Subcutaneous abdominal adipose tissue (tissue), 5 donors: ENCODE data around the gene RIPOR2.
"Not testable (repeated sequence)": the region's sequence is repeated elsewhere in the genome, so short reads cannot be mapped to it uniquely, and the experiment has no call there.

Experiments
- H3K27ac ChIP-seq: one replicate; pipeline ENCODE4 v1.7.0; 2013; ENCODE audit warnings: low read depth, mild to moderate bottlenecking, inconsistent platforms, low read length, moderate library complexity
- H3K27me3 ChIP-seq, 5 donors: one replicate each; pipeline ENCODE4 v1.7.0; 2013; ENCODE audit warnings: low read length in 5 of 5, inconsistent platforms in 1 of 5; ENCODE audit not compliant: control insufficient read depth in 5 of 5, insufficient read depth in 4 of 5
- H3K36me3 ChIP-seq, 5 donors: one replicate each; pipeline ENCODE4 v1.7.0; 2013; ENCODE audit warnings: low read length in 5 of 5; ENCODE audit not compliant: control insufficient read depth in 5 of 5, insufficient read depth in 5 of 5
- H3K4me1 ChIP-seq, 5 donors: one replicate each; pipeline ENCODE4 v1.7.0; 2013; ENCODE audit warnings: low read length in 5 of 5, mild to moderate bottlenecking in 3 of 5, moderate library complexity in 1 of 5; ENCODE audit not compliant: control insufficient read depth in 5 of 5, insufficient read depth in 5 of 5
- H3K4me3 ChIP-seq, 5 donors: one replicate each; pipeline ENCODE4 v1.7.0; 2013; ENCODE audit warnings: low read length in 5 of 5, low read depth in 1 of 5
- H3K9ac ChIP-seq, 5 donors: one replicate each; pipeline ENCODE4 v1.7.0; 2013; ENCODE audit warnings: low read length in 5 of 5, mild to moderate bottlenecking in 4 of 5, moderate library complexity in 3 of 5
- H3K9me3 ChIP-seq, 5 donors: one replicate each; pipeline ENCODE4 v1.7.0; 2013; ENCODE audit warnings: low read length in 5 of 5; ENCODE audit not compliant: control insufficient read depth in 5 of 5
- donor health status: healthy.
- donor health status: healthy.
- donor health status: healthy.
- donor health status: healthy.
- donor health status: healthy.

RIPOR2 gene

GRCh38 chr6:24957199-24957598 is 21.4 kb upstream of the RIPOR2 start:
- H3K36me3 ChIP-seq, result no peaks in the 10 kb centered on the region
- H3K4me3 ChIP-seq, result no peak overlapping the region
- H3K27me3 ChIP-seq, result peaks cover 0 to 2% (median 0%) of the 10 kb centered on the region in 5 donors
- no peak overlapping the region for H3K27ac ChIP-seq
- H3K9me3 ChIP-seq, result peaks cover 0 to 4% (median 3%) of the 10 kb centered on the region in 5 donors
- H3K9ac ChIP-seq, result no peak overlapping the region
- H3K4me1 ChIP-seq, result peaks cover 0 to under 1% (median 0%) of the 10 kb centered on the region in 5 donors

GRCh38 chr6:24953726-24954125 is 18.0 kb upstream of the RIPOR2 start:
- Histone ChIP-seq H3K36me3 (no peaks in the 10 kb centered on the region), H3K4me1 (peaks cover 0 to 3% (median 0%) of the 10 kb centered on the region in 5 donors), H3K27ac (no peak overlapping the region), H3K9ac (no peak overlapping the region), H3K4me3 (no peak overlapping the region), H3K9me3 (peaks cover 0 to 4% (median 3%) of the 10 kb centered on the region in 5 donors), H3K27me3 (peaks cover 0 to 2% (median 0%) of the 10 kb centered on the region in 5 donors)

- Histone ChIP-seq H3K36me3 (no peaks in the 10 kb centered on the region), H3K4me3 (no peak overlapping the region), H3K9ac (no peak overlapping the region), H3K4me1 (peaks cover 0 to 3% (median 0%) of the 10 kb centered on the region in 5 donors), H3K27ac (no peak overlapping the region), H3K9me3 (peaks cover 0 to 4% (median 3%) of the 10 kb centered on the region in 5 donors), H3K27me3 (peaks cover 0 to 2% (median 0%) of the 10 kb centered on the region in 5 donors)
Measured at GRCh38 chr6:24951811-24952299, 16.1 kb upstream of the RIPOR2 start.

- peaks cover 0 to 5% (median 3%) of the 10 kb centered on the region in 5 donors for H3K9me3 ChIP-seq
- H3K27ac ChIP-seq, result no peak overlapping the region
- H3K4me1 ChIP-seq, result peaks cover 0 to 3% (median 0%) of the 10 kb centered on the region in 5 donors
- no peaks in the 10 kb centered on the region for H3K36me3 ChIP-seq
- H3K27me3 ChIP-seq, result peaks cover 0 to 2% (median 0%) of the 10 kb centered on the region in 5 donors
- H3K4me3 ChIP-seq, result no peak overlapping the region
- H3K9ac ChIP-seq, result no peak overlapping the region
Measured at GRCh38 chr6:24950218-24950941, 14.6 kb upstream of the RIPOR2 start.

GRCh38 chr6:24949020-24949569 is 13.3 kb upstream of the RIPOR2 start:
- no peak overlapping the region for H3K27ac ChIP-seq
- H3K36me3 ChIP-seq, result no peaks in the 10 kb centered on the region
- peaks cover 0 to 2% (median 0%) of the 10 kb centered on the region in 5 donors for H3K27me3 ChIP-seq
- peaks cover 3 to 15% (median 12%) of the 10 kb centered on the region in 5 donors for H3K9me3 ChIP-seq
- no peak overlapping the region for H3K4me3 ChIP-seq
- H3K9ac ChIP-seq, result no peak overlapping the region
- peaks cover 0 to 3% (median 0%) of the 10 kb centered on the region in 5 donors for H3K4me1 ChIP-seq

- H3K9ac ChIP-seq, H3K4me3 ChIP-seq, H3K36me3 ChIP-seq, H3K27ac ChIP-seq, H3K4me1 ChIP-seq, H3K27me3 ChIP-seq: not testable (repeated sequence)
- peaks cover 4 to 16% (median 11%) of the 10 kb centered on the region in 5 donors for H3K9me3 ChIP-seq
Measured at GRCh38 chr6:24948261-24948660, 12.5 kb upstream of the RIPOR2 start.

GRCh38 chr6:24947636-24948035 is 11.9 kb upstream of the RIPOR2 start:
- H3K4me3 ChIP-seq, result no peak overlapping the region
- no peaks in the 10 kb centered on the region for H3K36me3 ChIP-seq
- peaks cover 0 to 3% (median 0%) of the 10 kb centered on the region in 5 donors for H3K4me1 ChIP-seq
- H3K9ac ChIP-seq, result no peak overlapping the region
- no peaks in the 10 kb centered on the region for H3K27me3 ChIP-seq
- no peak overlapping the region for H3K27ac ChIP-seq
- peaks cover 4 to 16% (median 10%) of the 10 kb centered on the region in 5 donors for H3K9me3 ChIP-seq

- Histone ChIP-seq H3K9ac (no peak overlapping the region), H3K36me3 (no peaks in the 10 kb centered on the region), H3K4me1 (no peaks in the 10 kb centered on the region), H3K27ac (no peak overlapping the region), H3K9me3 (peaks cover 4 to 16% (median 10%) of the 10 kb centered on the region in 5 donors), H3K4me3 (no peak overlapping the region), H3K27me3 (no peaks in the 10 kb centered on the region)
Measured at GRCh38 chr6:24945054-24945453, 9.3 kb upstream of the RIPOR2 start.

GRCh38 chr6:24943774-24944173 is 8.0 kb upstream of the RIPOR2 start:
- no peak overlapping the region for H3K4me3 ChIP-seq
- no peaks in the 10 kb centered on the region for H3K27me3 ChIP-seq
- H3K9me3 ChIP-seq, result peaks cover 4 to 16% (median 10%) of the 10 kb centered on the region in 5 donors

GRCh38 chr6:24940311-24940917 is 4.7 kb upstream of the RIPOR2 start:
- no peaks in the 10 kb centered on the region for H3K36me3 ChIP-seq
- peaks cover 4 to 16% (median 10%) of the 10 kb centered on the region in 5 donors for H3K9me3 ChIP-seq
- no peaks in the 10 kb centered on the region for H3K4me1 ChIP-seq
- H3K9ac ChIP-seq, result no peak overlapping the region
- H3K27me3 ChIP-seq, result no peaks in the 10 kb centered on the region
- H3K27ac ChIP-seq, result no peak overlapping the region
- H3K4me3 ChIP-seq, result no peak overlapping the region

More at GRCh38 chr6:24943774-24944173, 8.0 kb upstream of the RIPOR2 start:
- no peak overlapping the region for H3K27ac ChIP-seq
- no peak overlapping the region for H3K9ac ChIP-seq
- H3K4me1 ChIP-seq, result no peaks in the 10 kb centered on the region
- no peaks in the 10 kb centered on the region for H3K36me3 ChIP-seq
